HepG2 (cell line): ENCODE results near the gene TTBK1. TPM values are rescaled to one million over a fixed set of nuclear protein-coding genes. Genes with fewer than 3 reads are reported as not detected.

ENCODE experiments used
- ATF1 ChIP-seq: IDR thresholded peaks from 2 replicates; pipeline ENCODE4 v1.6.1; 2016; ENCODE audit warnings: mild to moderate bottlenecking, control low read depth
- HDAC2 ChIP-seq: sonication (generic); formaldehyde crosslinking; IDR thresholded peaks from 2 replicates; pipeline ENCODE4 v1.4.0; 2020; ENCODE audit warnings: missing genetic modification reagents
- PTBP1 ChIP-seq: fragments of 200-400 bp; formaldehyde crosslinking; IDR thresholded peaks from 2 replicates; pipeline ENCODE4 v1.6.1; 2018; ENCODE audit warnings: low read length, low read depth; ENCODE audit not compliant: poor library complexity, severe bottlenecking
- SIN3A ChIP-seq: IDR thresholded peaks from 2 replicates; pipeline ENCODE4 v1.6.1; 2011; ENCODE audit warnings: low read depth, mild to moderate bottlenecking, control low read depth, low read length, borderline replicate concordance
- XRCC5 ChIP-seq: fragments of 200-400 bp; formaldehyde crosslinking; optimal IDR thresholded peaks from 2 replicates; pipeline ENCODE3; 2017; ENCODE audit warnings: mild to moderate bottlenecking, low read length
- ZNF552 ChIP-seq: sonication (generic); formaldehyde crosslinking; IDR thresholded peaks from 2 replicates; pipeline ENCODE4 v1.9.0; 2022; ENCODE audit warnings: missing genetic modification reagents, mild to moderate bottlenecking, borderline replicate concordance
- ZNF557 ChIP-seq: sonication (generic); formaldehyde crosslinking; IDR thresholded peaks from 2 replicates; pipeline ENCODE4 v1.4.0; 2020; ENCODE audit warnings: missing genetic modification reagents
- ZNF777 ChIP-seq: sonication (generic); formaldehyde crosslinking; IDR thresholded peaks from 2 replicates; pipeline ENCODE4 v1.4.0; 2020; ENCODE audit warnings: missing genetic modification reagents
- ZNF83 ChIP-seq: sonication (generic); formaldehyde crosslinking; IDR thresholded peaks from 2 replicates; pipeline ENCODE4 v1.4.0; 2020; ENCODE audit warnings: missing genetic modification reagents, mild to moderate bottlenecking, borderline replicate concordance
- ZSCAN25 ChIP-seq: sonication (generic); formaldehyde crosslinking; IDR thresholded peaks from 2 replicates; pipeline ENCODE4 v1.8.0; 2022; ENCODE audit warnings: mild to moderate bottlenecking, missing genetic modification reagents
- polyA plus RNA-seq, 8 experiments: library from polyadenylated mRNA; depleted of rRNA in 3 of 8; stranded (reverse) in 7 of 8; unstranded in 1 of 8; fragments of >200 nt; fragmentation: Illumina TruSeq in 4 of 8; extraction: Trizol in 4 of 8; gene quantifications; 2 replicates each; pipeline versions ENCODE4 v1.2.1 to v1.2.3, GENCODE V29; 2011 to 2016; ENCODE audit warnings: low read depth in 4 of 8, missing spikeins in 1 of 8, mixed read lengths in 1 of 8; ENCODE audit not compliant: insufficient read depth in 1 of 8
- total RNA-seq, 5 experiments: library from RNA; depleted of rRNA; stranded (reverse); fragments of >200 nt; fragmentation: Illumina TruSeq; extraction: Trizol; gene quantifications; 2 replicates each; pipeline ENCODE4 v1.2.3, GENCODE V29; 2016; ENCODE audit warnings: low read depth in 1 of 5
- TF ChIP-seq, protein P1 (sequence below): sonication (generic); formaldehyde crosslinking; IDR thresholded peaks from 2 replicates; pipeline ENCODE4 v1.5.0; 2020; ENCODE audit warnings: mild to moderate bottlenecking, missing genetic modification reagents
- TF ChIP-seq, protein P2 (sequence below): sonication (generic); formaldehyde crosslinking; IDR thresholded peaks from 2 replicates; pipeline ENCODE4 v1.5.1; 2020; ENCODE audit warnings: missing genetic modification reagents, mild to moderate bottlenecking, borderline replicate concordance
- TF ChIP-seq, protein P3 (sequence below): sonication (generic); formaldehyde crosslinking; IDR thresholded peaks from 2 replicates; pipeline ENCODE4 v1.5.1; 2020; ENCODE audit warnings: missing genetic modification reagents, mild to moderate bottlenecking, borderline replicate concordance
- TF ChIP-seq, protein P4 (sequence below): sonication (generic); formaldehyde crosslinking; IDR thresholded peaks from 2 replicates; pipeline ENCODE4 v1.8.1; 2023; ENCODE audit warnings: mild to moderate bottlenecking, missing genetic modification reagents
- TF ChIP-seq, protein P5 (sequence below): sonication (generic); formaldehyde crosslinking; IDR thresholded peaks from 2 replicates; pipeline ENCODE4 v1.8.1; 2023; ENCODE audit warnings: missing genetic modification reagents, mild to moderate bottlenecking, borderline replicate concordance
- TF ChIP-seq, protein P6 (sequence below): sonication (generic); formaldehyde crosslinking; IDR thresholded peaks from 2 replicates; pipeline ENCODE4 v1.5.1; 2020; ENCODE audit warnings: mild to moderate bottlenecking, missing genetic modification reagents, borderline replicate concordance

The TTBK1 gene
- total and polyA plus RNA-seq, 2 of the 13 experiments (the other 11 are each of a cell fraction or from before 2014, with no cell fraction given), result 0.24 to 0.33 TPM

DNA sequence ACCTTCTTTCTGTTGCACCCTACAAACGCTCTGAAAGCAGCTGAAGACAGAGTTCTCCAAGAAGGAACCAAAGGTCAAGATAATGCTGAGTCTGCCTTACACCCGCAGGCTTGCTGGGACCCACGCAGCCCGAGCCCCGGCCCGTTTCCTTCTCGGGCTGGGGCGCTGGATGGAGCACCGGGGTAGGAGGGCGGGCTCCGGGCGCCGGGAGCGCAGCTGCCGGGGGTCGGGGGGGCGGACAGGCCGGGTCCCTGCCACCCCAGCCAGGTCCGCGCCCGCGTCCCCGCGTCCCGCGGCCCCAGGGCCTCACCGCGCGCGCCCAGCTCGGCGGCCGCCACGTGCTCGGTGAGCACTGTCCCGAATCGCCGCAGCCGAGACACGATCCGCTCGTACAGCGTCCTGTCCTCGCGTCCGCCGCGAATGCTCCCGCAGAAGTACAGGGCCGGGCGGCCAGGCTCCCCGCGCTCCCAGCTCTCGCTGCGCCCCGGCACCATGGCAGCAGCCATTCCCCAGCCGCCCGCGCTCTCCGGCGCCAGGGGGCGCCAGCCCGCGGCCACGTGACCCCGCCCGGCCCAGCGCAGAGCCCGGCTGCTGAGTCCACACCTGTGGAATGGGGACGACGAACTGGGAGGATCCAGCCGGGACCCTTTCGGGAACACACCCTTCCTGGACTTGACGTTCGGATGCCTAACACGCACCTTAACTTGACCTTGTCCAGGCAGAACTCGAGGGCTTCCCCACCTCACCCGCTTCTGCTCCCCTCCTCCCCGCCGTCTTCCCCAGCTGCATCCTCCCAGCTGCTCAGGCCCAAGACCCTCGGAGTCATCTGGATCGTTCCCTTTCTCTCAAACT lies 14.1 kb upstream of the TTBK1 start, which contains the start of gene DNPH1 (continued):
- TF ChIP-seq SIN3A (peak; percentile 81; the same call in 1 of the 2 replicates), PTBP1 (peak; percentile 69), ZNF777 (CRISPR knock-in tag) (peak; percentile 80), ATF1 (no peak), ZSCAN25 (CRISPR knock-in tag) (peak; percentile 73; the same call in 1 of the 2 replicates), HDAC2 (CRISPR knock-in tag) (peak; percentile 20; the same call in 1 of the 2 replicates), XRCC5 (peak; percentile 97), ZNF552 (CRISPR knock-in tag) (peak; percentile 26; the same call in 1 of the 2 replicates), ZNF83 (CRISPR knock-in tag) (peak; percentile 26), ZNF557 (CRISPR knock-in tag) (0 out of 2 replicates have a peak, but pooled peaks have one; percentile 70)
- TF ChIP-seq, protein P1, sequence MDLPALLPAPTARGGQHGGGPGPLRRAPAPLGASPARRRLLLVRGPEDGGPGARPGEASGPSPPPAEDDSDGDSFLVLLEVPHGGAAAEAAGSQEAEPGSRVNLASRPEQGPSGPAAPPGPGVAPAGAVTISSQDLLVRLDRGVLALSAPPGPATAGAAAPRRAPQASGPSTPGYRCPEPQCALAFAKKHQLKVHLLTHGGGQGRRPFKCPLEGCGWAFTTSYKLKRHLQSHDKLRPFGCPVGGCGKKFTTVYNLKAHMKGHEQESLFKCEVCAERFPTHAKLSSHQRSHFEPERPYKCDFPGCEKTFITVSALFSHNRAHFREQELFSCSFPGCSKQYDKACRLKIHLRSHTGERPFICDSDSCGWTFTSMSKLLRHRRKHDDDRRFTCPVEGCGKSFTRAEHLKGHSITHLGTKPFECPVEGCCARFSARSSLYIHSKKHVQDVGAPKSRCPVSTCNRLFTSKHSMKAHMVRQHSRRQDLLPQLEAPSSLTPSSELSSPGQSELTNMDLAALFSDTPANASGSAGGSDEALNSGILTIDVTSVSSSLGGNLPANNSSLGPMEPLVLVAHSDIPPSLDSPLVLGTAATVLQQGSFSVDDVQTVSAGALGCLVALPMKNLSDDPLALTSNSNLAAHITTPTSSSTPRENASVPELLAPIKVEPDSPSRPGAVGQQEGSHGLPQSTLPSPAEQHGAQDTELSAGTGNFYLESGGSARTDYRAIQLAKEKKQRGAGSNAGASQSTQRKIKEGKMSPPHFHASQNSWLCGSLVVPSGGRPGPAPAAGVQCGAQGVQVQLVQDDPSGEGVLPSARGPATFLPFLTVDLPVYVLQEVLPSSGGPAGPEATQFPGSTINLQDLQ (CRISPR knock-in tag), result peak; percentile 93; the same call in 1 of the 2 replicates
- TF ChIP-seq, protein P2, sequence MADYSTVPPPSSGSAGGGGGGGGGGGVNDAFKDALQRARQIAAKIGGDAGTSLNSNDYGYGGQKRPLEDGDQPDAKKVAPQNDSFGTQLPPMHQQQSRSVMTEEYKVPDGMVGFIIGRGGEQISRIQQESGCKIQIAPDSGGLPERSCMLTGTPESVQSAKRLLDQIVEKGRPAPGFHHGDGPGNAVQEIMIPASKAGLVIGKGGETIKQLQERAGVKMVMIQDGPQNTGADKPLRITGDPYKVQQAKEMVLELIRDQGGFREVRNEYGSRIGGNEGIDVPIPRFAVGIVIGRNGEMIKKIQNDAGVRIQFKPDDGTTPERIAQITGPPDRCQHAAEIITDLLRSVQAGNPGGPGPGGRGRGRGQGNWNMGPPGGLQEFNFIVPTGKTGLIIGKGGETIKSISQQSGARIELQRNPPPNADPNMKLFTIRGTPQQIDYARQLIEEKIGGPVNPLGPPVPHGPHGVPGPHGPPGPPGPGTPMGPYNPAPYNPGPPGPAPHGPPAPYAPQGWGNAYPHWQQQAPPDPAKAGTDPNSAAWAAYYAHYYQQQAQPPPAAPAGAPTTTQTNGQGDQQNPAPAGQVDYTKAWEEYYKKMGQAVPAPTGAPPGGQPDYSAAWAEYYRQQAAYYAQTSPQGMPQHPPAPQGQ (CRISPR knock-in tag), result 0 out of 2 replicates have a peak, but pooled peaks have one; percentile 34
- TF ChIP-seq, protein P3, sequence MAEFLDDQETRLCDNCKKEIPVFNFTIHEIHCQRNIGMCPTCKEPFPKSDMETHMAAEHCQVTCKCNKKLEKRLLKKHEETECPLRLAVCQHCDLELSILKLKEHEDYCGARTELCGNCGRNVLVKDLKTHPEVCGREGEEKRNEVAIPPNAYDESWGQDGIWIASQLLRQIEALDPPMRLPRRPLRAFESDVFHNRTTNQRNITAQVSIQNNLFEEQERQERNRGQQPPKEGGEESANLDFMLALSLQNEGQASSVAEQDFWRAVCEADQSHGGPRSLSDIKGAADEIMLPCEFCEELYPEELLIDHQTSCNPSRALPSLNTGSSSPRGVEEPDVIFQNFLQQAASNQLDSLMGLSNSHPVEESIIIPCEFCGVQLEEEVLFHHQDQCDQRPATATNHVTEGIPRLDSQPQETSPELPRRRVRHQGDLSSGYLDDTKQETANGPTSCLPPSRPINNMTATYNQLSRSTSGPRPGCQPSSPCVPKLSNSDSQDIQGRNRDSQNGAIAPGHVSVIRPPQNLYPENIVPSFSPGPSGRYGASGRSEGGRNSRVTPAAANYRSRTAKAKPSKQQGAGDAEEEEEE (CRISPR knock-in tag), result no peak
- TF ChIP-seq, protein P4, sequence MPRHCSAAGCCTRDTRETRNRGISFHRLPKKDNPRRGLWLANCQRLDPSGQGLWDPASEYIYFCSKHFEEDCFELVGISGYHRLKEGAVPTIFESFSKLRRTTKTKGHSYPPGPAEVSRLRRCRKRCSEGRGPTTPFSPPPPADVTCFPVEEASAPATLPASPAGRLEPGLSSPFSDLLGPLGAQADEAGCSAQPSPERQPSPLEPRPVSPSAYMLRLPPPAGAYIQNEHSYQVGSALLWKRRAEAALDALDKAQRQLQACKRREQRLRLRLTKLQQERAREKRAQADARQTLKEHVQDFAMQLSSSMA (CRISPR knock-in tag), result peak; percentile 93
- TF ChIP-seq, protein P5, sequence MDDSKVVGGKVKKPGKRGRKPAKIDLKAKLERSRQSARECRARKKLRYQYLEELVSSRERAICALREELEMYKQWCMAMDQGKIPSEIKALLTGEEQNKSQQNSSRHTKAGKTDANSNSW, result peak; percentile 90; the same call in 1 of the 2 replicates
- TF ChIP-seq, protein P6, sequence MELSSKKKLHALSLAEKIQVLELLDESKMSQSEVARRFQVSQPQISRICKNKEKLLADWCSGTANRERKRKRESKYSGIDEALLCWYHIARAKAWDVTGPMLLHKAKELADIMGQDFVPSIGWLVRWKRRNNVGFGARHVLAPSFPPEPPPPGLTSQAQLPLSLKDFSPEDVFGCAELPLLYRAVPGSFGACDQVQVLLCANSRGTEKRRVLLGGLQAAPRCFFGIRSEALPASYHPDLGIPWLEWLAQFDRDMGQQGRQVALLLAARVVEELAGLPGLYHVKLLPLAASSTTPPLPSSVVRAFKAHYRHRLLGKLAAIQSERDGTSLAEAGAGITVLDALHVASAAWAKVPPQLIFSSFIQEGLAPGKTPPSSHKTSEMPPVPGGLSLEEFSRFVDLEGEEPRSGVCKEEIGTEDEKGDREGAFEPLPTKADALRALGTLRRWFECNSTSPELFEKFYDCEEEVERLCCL, result peak; percentile 86; the same call in 1 of the 2 replicates
